Kidney tubule cell (primary cell): ENCODE results near the gene KPNA1.

Experiments
- DNase-seq: peaks from one replicate; pipeline ENCODE4 v3.0.0-alpha.2; 2018; ENCODE audit warnings: low spot score

KPNA1 gene

GRCh38 chr3:122514123-122515019 is at the start of gene KPNA1:
Gene KPNA1 (minus strand): TSS chr3:122514939. CDS start chr3:122496565, 18,374 bp downstream.
- peak; percentile 90 for DNase-seq

- peak; percentile 85 for DNase-seq
These were observed 49.6 kb upstream of the KPNA1 start, which contains the start of the genes DTX3L and PARP9 for GRCh38 chr3:122564155-122564912. Gene DTX3L (plus strand): TSS chr3:122564338. CDS start chr3:122564427, 89 bp downstream. Gene PARP9 (minus strand): TSS chr3:122564300. CDS start chr3:122559620, 4,680 bp downstream.

GRCh38 chr3:122563717-122564025 is 48.9 kb upstream of the KPNA1 start:
- DNase-seq: peak; percentile 23

GRCh38 chr3:122562923-122563716 is 48.4 kb upstream of the KPNA1 start:
- DNase-seq: no peak

- DNase-seq: peak; percentile 65
These were observed 45.9 kb upstream of the KPNA1 start for GRCh38 chr3:122560680-122561079.

GRCh38 chr3:122559906-122560305 is 45.2 kb upstream of the KPNA1 start:
- no peak for DNase-seq

GRCh38 chr3:122558605-122559004 is 43.9 kb upstream of the KPNA1 start:
- DNase-seq: no peak

- DNase-seq: no peak
These were observed 42.6 kb upstream of the KPNA1 start for GRCh38 chr3:122557356-122557755.

GRCh38 chr3:122555275-122556071 is 40.7 kb upstream of the KPNA1 start:
- DNase-seq: peak; percentile 71

GRCh38 chr3:122553171-122553570 is 38.4 kb upstream of the KPNA1 start:
- no peak for DNase-seq

- DNase-seq: no peak
These were observed 33.9 kb upstream of the KPNA1 start for GRCh38 chr3:122548619-122549018.

GRCh38 chr3:122548076-122548475 is 33.3 kb upstream of the KPNA1 start:
- no peak for DNase-seq

- DNase-seq: no peak
These were observed 31.4 kb upstream of the KPNA1 start for GRCh38 chr3:122546151-122546550.

GRCh38 chr3:122538956-122539490 is 24.3 kb upstream of the KPNA1 start:
- no peak for DNase-seq

GRCh38 chr3:122536632-122537001 is 21.9 kb upstream of the KPNA1 start:
- no peak for DNase-seq

GRCh38 chr3:122535964-122536631 is 21.4 kb upstream of the KPNA1 start:
- DNase-seq: no peak

- DNase-seq: peak; percentile 89
These were observed 19.2 kb upstream of the KPNA1 start for GRCh38 chr3:122533931-122534334.

- no peak for DNase-seq
These were observed 18.7 kb upstream of the KPNA1 start for GRCh38 chr3:122533480-122533879.

GRCh38 chr3:122530164-122530563 is 15.4 kb upstream of the KPNA1 start:
- DNase-seq: no peak

- no peak for DNase-seq
These were observed 8.6 kb upstream of the KPNA1 start for GRCh38 chr3:122523317-122523716.

- no peak for DNase-seq
These were observed 6.1 kb upstream of the KPNA1 start for GRCh38 chr3:122520861-122521260.
